Liver (tissue), 9 donors: ENCODE results near the gene DIP2C. TPM values are rescaled to one million over a fixed set of nuclear protein-coding genes. Genes with fewer than 3 reads are reported as not detected.

ENCODE experiments used
- DNase-seq: peaks from one replicate; pipeline ENCODE4 v3.0.0-alpha.2; 2017; ENCODE audit warnings: low spot score
- H3K27ac ChIP-seq, 2 donors: one replicate each; pipeline ENCODE4 v1.7.0; 2013; ENCODE audit warnings: inconsistent platforms in 2 of 2, low read length in 2 of 2, control low read depth in 1 of 2, low read depth in 1 of 2, mild to moderate bottlenecking in 1 of 2
- H3K27me3 ChIP-seq, 4 donors: one replicate each; pipeline versions ENCODE4 v1.6.1 to v1.7.0; 2013; ENCODE audit warnings: low read length in 3 of 4, inconsistent platforms in 1 of 4, mild to moderate bottlenecking in 1 of 4, moderate library complexity in 1 of 4; ENCODE audit not compliant: control insufficient read depth in 4 of 4, insufficient read depth in 4 of 4
- H3K36me3 ChIP-seq, 4 donors: one replicate each; pipeline versions ENCODE4 v1.6.1 to v1.7.0; 2013; ENCODE audit warnings: low read length in 3 of 4, mild to moderate bottlenecking in 3 of 4, low read depth in 1 of 4, moderate library complexity in 1 of 4; ENCODE audit not compliant: control insufficient read depth in 4 of 4, insufficient read depth in 3 of 4
- H3K4me1 ChIP-seq, 4 donors: one replicate each; pipeline versions ENCODE4 v1.6.1 to v1.7.0; 2013; ENCODE audit warnings: low read length in 3 of 4, mild to moderate bottlenecking in 3 of 4, moderate library complexity in 1 of 4; ENCODE audit not compliant: control insufficient read depth in 4 of 4, insufficient read depth in 4 of 4
- H3K4me3 ChIP-seq, 3 donors: one replicate each; pipeline versions ENCODE4 v1.6.1 to v1.7.0; 2013; ENCODE audit warnings: low read length in 3 of 3, control low read depth in 1 of 3, low read depth in 1 of 3, mild to moderate bottlenecking in 1 of 3
- H3K9ac ChIP-seq, 2 donors: one replicate each; pipeline ENCODE4 v1.7.0; 2013; ENCODE audit warnings: low read length in 2 of 2, mild to moderate bottlenecking in 2 of 2, moderate library complexity in 2 of 2, control low read depth in 1 of 2, low read depth in 1 of 2
- H3K9me3 ChIP-seq, 4 donors: one replicate each; pipeline versions ENCODE4 v1.6.1 to v1.7.0; 2013; ENCODE audit warnings: low read length in 3 of 4; ENCODE audit not compliant: control insufficient read depth in 4 of 4
- ATF3 ChIP-seq: IDR thresholded peaks from 2 replicates; pipeline ENCODE4 v1.6.1; 2016; ENCODE audit warnings: antibody characterized with exemption
- FOXA1 ChIP-seq: IDR thresholded peaks from 2 replicates; pipeline ENCODE4 v1.6.1; 2016; ENCODE audit warnings: antibody characterized with exemption
- FOXA2 ChIP-seq: IDR thresholded peaks from 2 replicates; pipeline ENCODE4 v1.6.1; 2016; ENCODE audit warnings: antibody characterized with exemption
- GABPA ChIP-seq, 2 donors: IDR thresholded peaks in 1 of 2; conservative IDR thresholded peaks in 1 of 2; 2 replicates each; pipeline ENCODE4 v1.6.1; 2016; ENCODE audit warnings: antibody characterized with exemption in 2 of 2, mild to moderate bottlenecking in 1 of 2, moderate library complexity in 1 of 2
- HNF4A ChIP-seq, 2 donors: conservative IDR thresholded peaks; 2 replicates each; pipeline ENCODE4 v1.6.1; 2016; ENCODE audit warnings: antibody characterized with exemption in 2 of 2, mild to moderate bottlenecking in 2 of 2
- HNF4G ChIP-seq: IDR thresholded peaks from 2 replicates; pipeline ENCODE4 v1.6.1; 2016; ENCODE audit warnings: antibody characterized with exemption
- JUND ChIP-seq, 2 donors: IDR thresholded peaks; 2 replicates each; pipeline ENCODE4 v1.6.1; 2016; ENCODE audit warnings: antibody characterized with exemption in 2 of 2
- NR2F2 ChIP-seq: IDR thresholded peaks from 2 replicates; pipeline ENCODE4 v1.6.1; 2016; ENCODE audit warnings: antibody characterized with exemption
- RAD21 ChIP-seq, 2 donors: IDR thresholded peaks; 2 replicates each; pipeline ENCODE4 v1.6.1; 2016; ENCODE audit warnings: antibody characterized with exemption in 2 of 2, mild to moderate bottlenecking in 2 of 2
- RXRA ChIP-seq, 2 donors: IDR thresholded peaks; 2 replicates each; pipeline ENCODE4 v1.6.1; 2017 to 2018; ENCODE audit warnings: antibody characterized with exemption in 2 of 2, mild to moderate bottlenecking in 1 of 2
- SP1 ChIP-seq: IDR thresholded peaks from 2 replicates; pipeline ENCODE4 v1.6.1; 2018; ENCODE audit warnings: antibody characterized with exemption, mild to moderate bottlenecking
- TAF1 ChIP-seq: conservative IDR thresholded peaks from 2 replicates; pipeline ENCODE4 v1.6.1; 2016; ENCODE audit warnings: antibody characterized with exemption, mild to moderate bottlenecking
- YY1 ChIP-seq: IDR thresholded peaks from 2 replicates; pipeline ENCODE4 v1.6.1; 2016; ENCODE audit warnings: antibody characterized with exemption, mild to moderate bottlenecking
- ZBTB33 ChIP-seq: IDR thresholded peaks from 2 replicates; pipeline ENCODE4 v1.6.1; 2016; ENCODE audit warnings: antibody characterized with exemption
- WGBS: extraction: QIAGEN DNeasy Blood & Tissue Kit; methylation state at CpG from one replicate; pipeline ENCODE4 v1.1.7; 2013; 5-methylcytosine and 5-hydroxymethylcytosine counted together
- polyA plus RNA-seq, 2 donors: library from polyadenylated mRNA; stranded (reverse) in 1 of 2; unstranded in 1 of 2; fragments of 200-250 nt in 1 of 2; fragments of >200 nt in 1 of 2; fragmentation: Nextera tagmentation in 1 of 2; extraction: Ambion mirVana in 1 of 2; gene quantifications; one replicate each; pipeline versions ENCODE4 v1.2.1 to v1.2.3, GENCODE V29; 2013 to 2015
- total RNA-seq, 2 donors: library from RNA; depleted of rRNA; stranded (reverse); fragments of >200 nt; gene quantifications; one replicate each; pipeline ENCODE4 v1.2.3, GENCODE V29; 2014
- TF ChIP-seq, protein P1 (sequence below): fragments of 150-350 bp; IDR thresholded peaks from 2 replicates; pipeline ENCODE4 v1.5.1; 2017; ENCODE audit warnings: improper control_type of control experiment, low read depth, low read length; ENCODE audit not compliant: missing input control
- TF ChIP-seq, protein P2 (sequence below): IDR thresholded peaks from 2 replicates; pipeline ENCODE4 v1.6.1; 2016; ENCODE audit warnings: antibody characterized with exemption, mild to moderate bottlenecking
- TF ChIP-seq, protein P3 (sequence below): IDR thresholded peaks from 2 replicates; pipeline ENCODE4 v1.6.1; 2016; ENCODE audit warnings: antibody characterized with exemption
- donor health status: healthy.
- donor health status: healthy.
- donor health status: healthy.
- donor health status: healthy.
- donor health status: healthy.

DIP2C gene
- total and polyA plus RNA-seq, 4 donors, result 4.2 to 12.2 (median 5.7) TPM

DNA sequence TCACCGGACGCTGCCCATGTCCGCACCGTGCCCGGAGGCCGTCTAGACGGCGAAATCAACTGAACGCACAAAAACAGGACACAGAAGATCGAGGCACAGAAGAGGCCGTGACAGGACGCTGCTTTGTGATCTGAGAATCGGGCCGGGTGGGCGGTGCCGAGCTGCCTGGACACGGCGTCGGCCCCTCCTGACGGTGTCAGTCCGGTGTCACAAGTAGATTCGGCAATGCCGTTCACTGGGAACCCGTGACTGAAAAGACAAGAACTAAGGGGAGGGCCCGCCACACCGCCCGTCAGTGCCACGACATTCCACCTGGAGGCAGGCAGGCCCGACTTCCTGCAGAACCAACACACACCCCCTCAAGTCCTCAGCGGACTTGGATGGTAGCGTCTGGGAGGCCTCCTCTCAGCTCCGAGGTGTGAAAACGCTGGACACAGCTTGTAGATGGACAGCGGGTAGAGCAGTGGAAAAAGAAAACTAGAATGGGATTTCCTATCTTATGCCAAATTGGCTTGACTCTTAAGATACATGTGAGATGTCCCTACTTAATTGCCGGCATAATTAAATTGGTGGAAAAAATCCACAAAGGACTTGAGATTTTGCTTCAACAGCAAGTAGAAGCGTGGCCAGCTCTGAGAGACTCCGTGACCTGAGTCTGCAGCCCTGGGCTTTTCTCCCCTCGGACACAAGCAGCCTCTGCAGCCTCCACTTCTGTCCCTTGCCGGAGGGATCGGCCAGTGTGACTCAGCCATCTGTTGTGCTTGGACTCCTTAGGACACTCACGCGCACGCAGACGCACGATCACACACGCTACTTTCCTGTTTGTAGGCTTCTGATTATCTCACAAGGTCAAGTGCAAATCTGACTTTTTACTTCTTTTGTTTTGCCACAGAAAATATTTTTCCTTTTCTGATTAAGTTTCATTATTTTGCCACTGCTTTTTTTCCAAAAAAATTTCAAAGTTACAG lies 269.0 kb downstream of the DIP2C start:
- Histone ChIP-seq H3K27ac (no peak overlapping the region), H3K4me1 (no peaks in the 10 kb centered on the region), H3K36me3 (peaks cover 0 to 20% (median 8%) of the 10 kb centered on the region in 4 donors), H3K9ac (no peak overlapping the region), H3K9me3 (no peaks in the 10 kb centered on the region), H3K27me3 (no peaks in the 10 kb centered on the region), H3K4me3 (no peak overlapping the region)
- no peak for DNase-seq
- WGBS, result 94% methylated on average over 46 of the region's 46 CpGs
- TF ChIP-seq YY1 (no peak), RAD21 (IDR thresholded peaks at IDR 0.05) (no peak), TAF1 (no peak), ZBTB33 (no peak), NR2F2 (no peak), HNF4G (no peak), FOXA2 (no peak), FOXA1 (no peak), SP1 (no peak), RXRA (IDR thresholded peaks at IDR 0.05) (no peak), JUND (IDR thresholded peaks at IDR 0.05) (no peak), HNF4A (conservative IDR thresholded peaks at IDR 0.05) (no peak), GABPA (IDR thresholded peaks at IDR 0.05 in 1 of 2, conservative IDR thresholded peaks at IDR 0.05 in 1 of 2) (no peak), ATF3 (no peak)
- TF ChIP-seq, protein P1, sequence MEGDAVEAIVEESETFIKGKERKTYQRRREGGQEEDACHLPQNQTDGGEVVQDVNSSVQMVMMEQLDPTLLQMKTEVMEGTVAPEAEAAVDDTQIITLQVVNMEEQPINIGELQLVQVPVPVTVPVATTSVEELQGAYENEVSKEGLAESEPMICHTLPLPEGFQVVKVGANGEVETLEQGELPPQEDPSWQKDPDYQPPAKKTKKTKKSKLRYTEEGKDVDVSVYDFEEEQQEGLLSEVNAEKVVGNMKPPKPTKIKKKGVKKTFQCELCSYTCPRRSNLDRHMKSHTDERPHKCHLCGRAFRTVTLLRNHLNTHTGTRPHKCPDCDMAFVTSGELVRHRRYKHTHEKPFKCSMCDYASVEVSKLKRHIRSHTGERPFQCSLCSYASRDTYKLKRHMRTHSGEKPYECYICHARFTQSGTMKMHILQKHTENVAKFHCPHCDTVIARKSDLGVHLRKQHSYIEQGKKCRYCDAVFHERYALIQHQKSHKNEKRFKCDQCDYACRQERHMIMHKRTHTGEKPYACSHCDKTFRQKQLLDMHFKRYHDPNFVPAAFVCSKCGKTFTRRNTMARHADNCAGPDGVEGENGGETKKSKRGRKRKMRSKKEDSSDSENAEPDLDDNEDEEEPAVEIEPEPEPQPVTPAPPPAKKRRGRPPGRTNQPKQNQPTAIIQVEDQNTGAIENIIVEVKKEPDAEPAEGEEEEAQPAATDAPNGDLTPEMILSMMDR, result no peak
- TF ChIP-seq, protein P2, sequence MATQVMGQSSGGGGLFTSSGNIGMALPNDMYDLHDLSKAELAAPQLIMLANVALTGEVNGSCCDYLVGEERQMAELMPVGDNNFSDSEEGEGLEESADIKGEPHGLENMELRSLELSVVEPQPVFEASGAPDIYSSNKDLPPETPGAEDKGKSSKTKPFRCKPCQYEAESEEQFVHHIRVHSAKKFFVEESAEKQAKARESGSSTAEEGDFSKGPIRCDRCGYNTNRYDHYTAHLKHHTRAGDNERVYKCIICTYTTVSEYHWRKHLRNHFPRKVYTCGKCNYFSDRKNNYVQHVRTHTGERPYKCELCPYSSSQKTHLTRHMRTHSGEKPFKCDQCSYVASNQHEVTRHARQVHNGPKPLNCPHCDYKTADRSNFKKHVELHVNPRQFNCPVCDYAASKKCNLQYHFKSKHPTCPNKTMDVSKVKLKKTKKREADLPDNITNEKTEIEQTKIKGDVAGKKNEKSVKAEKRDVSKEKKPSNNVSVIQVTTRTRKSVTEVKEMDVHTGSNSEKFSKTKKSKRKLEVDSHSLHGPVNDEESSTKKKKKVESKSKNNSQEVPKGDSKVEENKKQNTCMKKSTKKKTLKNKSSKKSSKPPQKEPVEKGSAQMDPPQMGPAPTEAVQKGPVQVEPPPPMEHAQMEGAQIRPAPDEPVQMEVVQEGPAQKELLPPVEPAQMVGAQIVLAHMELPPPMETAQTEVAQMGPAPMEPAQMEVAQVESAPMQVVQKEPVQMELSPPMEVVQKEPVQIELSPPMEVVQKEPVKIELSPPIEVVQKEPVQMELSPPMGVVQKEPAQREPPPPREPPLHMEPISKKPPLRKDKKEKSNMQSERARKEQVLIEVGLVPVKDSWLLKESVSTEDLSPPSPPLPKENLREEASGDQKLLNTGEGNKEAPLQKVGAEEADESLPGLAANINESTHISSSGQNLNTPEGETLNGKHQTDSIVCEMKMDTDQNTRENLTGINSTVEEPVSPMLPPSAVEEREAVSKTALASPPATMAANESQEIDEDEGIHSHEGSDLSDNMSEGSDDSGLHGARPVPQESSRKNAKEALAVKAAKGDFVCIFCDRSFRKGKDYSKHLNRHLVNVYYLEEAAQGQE, result no peak
- TF ChIP-seq, protein P3, sequence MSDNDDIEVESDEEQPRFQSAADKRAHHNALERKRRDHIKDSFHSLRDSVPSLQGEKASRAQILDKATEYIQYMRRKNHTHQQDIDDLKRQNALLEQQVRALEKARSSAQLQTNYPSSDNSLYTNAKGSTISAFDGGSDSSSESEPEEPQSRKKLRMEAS, result no peak
